ENCODE data around the gene KCNMB4. TPM values are rescaled to one million over a fixed set of nuclear protein-coding genes. Genes with fewer than 3 reads are reported as not detected.

The KCNMB4 gene
- total RNA-seq, 2 experiments from 2014 or later: 5.8 to 7.6 TPM

GRCh38 chr12:70415987-70416386 lies 49.9 kb downstream of the KCNMB4 start:
- H3K9me2 ChIP-seq (ENCODE audit: insufficient read depth, low read length): no peaks in the 10 kb centered on the region
- H2AFZ ChIP-seq (ENCODE audit: low read length): no peak overlapping the region
- TF ChIP-seq EZH2phosphoT487 (IDR thresholded peaks at IDR 0.05; ENCODE audit: borderline replicate concordance, low read depth, low read length): no peak
- TF ChIP-seq CTCF (conservative IDR thresholded peaks at IDR 0.05; ENCODE audit: low read length): no peak
- H4K20me1 ChIP-seq (ENCODE audit: insufficient read depth, low read length): no peaks in the 10 kb centered on the region
- H3K4me3 ChIP-seq (ENCODE audit: low read depth, low read length, poor library complexity, severe bottlenecking): no peak overlapping the region
- peaks cover 5% of the 10 kb centered on the region; the same call in 1 of the 2 replicates for H3K36me3 ChIP-seq (ENCODE audit: insufficient read depth, low read length)
- intact Hi-C loops (cut with micrococcal nuclease; ENCODE audit: unreplicated experiment): no loop called here
- BruUV-seq (replicated peaks): no TSS peak
- ChIA-PET CTCF (ENCODE audit: unreplicated experiment) (no interaction called here), POLR2A (interaction anchor here (0.6 to 1.5 kb wide), 4 partner anchors 11 to 44 kb away, joined by 3 to 4 read pairs (median 4); no protein-coding TSS in a partner anchor)
- H3K9me3 ChIP-seq (ENCODE audit: low read length): no peaks in the 10 kb centered on the region
- no peak overlapping the region for H3K27ac ChIP-seq (ENCODE audit: low read depth, low read length, poor library complexity, severe bottlenecking)
- H3K4me1 ChIP-seq (ENCODE audit: insufficient read depth, low read length, poor library complexity, severe bottlenecking): peaks cover 8% of the 10 kb centered on the region
- DNase-seq (ENCODE audit: low spot score): peak; percentile 14
- H3K4me2 ChIP-seq (ENCODE audit: low read length): peak overlapping the region; percentile 35
- H3K79me2 ChIP-seq (ENCODE audit: insufficient read depth, low read depth, low read length): no peaks in the 10 kb centered on the region

GRCh38 chr12:70417121-70417520 lies 51.0 kb downstream of the KCNMB4 start:
- Histone ChIP-seq H3K36me3 (ENCODE audit: insufficient read depth, low read length) (peaks cover 5% of the 10 kb centered on the region; the same call in 1 of the 2 replicates), H3K4me2 (ENCODE audit: low read length) (no peak overlapping the region), H3K9me3 (ENCODE audit: low read length) (no peaks in the 10 kb centered on the region), H3K79me2 (ENCODE audit: insufficient read depth, low read depth, low read length) (no peaks in the 10 kb centered on the region), H3K9me2 (ENCODE audit: insufficient read depth, low read length) (no peaks in the 10 kb centered on the region), H3K4me1 (ENCODE audit: insufficient read depth, low read length, poor library complexity, severe bottlenecking) (peaks cover 8% of the 10 kb centered on the region), H3K27ac (ENCODE audit: low read depth, low read length, poor library complexity, severe bottlenecking) (no peak overlapping the region), H2AFZ (ENCODE audit: low read length) (no peak overlapping the region), H3K4me3 (ENCODE audit: low read depth, low read length, poor library complexity, severe bottlenecking) (no peak overlapping the region), H4K20me1 (ENCODE audit: insufficient read depth, low read length) (no peaks in the 10 kb centered on the region)
- BruUV-seq (replicated peaks): no TSS peak
- intact Hi-C loops (cut with micrococcal nuclease; ENCODE audit: unreplicated experiment): no loop called here
- no peak for DNase-seq (ENCODE audit: low spot score)
- ChIA-PET POLR2A (interaction anchor here (1.5 kb wide), 1 partner anchor 9 kb away, joined by 4 read pairs; no protein-coding TSS in a partner anchor), CTCF (ENCODE audit: unreplicated experiment) (no interaction called here)
- no peak for TF ChIP-seq CTCF (conservative IDR thresholded peaks at IDR 0.05; ENCODE audit: low read length)
- TF ChIP-seq EZH2phosphoT487 (IDR thresholded peaks at IDR 0.05; ENCODE audit: borderline replicate concordance, low read depth, low read length): no peak

- no peak for TF ChIP-seq EZH2phosphoT487 (IDR thresholded peaks at IDR 0.05; ENCODE audit: borderline replicate concordance, low read depth, low read length)
- no peak for TF ChIP-seq CTCF (conservative IDR thresholded peaks at IDR 0.05; ENCODE audit: low read length)
- no TSS peak for BruUV-seq (replicated peaks)
- DNase-seq (ENCODE audit: low spot score): no peak
These were observed 52.0 kb downstream of the KCNMB4 start for GRCh38 chr12:70418101-70418500.

More at GRCh38 chr12:70418101-70418500, 52.0 kb downstream of the KCNMB4 start:
- Histone ChIP-seq H4K20me1 (ENCODE audit: insufficient read depth, low read length) (no peaks in the 10 kb centered on the region), H3K27ac (ENCODE audit: low read depth, low read length, poor library complexity, severe bottlenecking) (no peak overlapping the region), H3K36me3 (ENCODE audit: insufficient read depth, low read length) (peaks cover 5% of the 10 kb centered on the region; the same call in 1 of the 2 replicates), H3K4me1 (ENCODE audit: insufficient read depth, low read length, poor library complexity, severe bottlenecking) (peaks cover 8% of the 10 kb centered on the region), H3K9me2 (ENCODE audit: insufficient read depth, low read length) (no peaks in the 10 kb centered on the region), H3K4me2 (ENCODE audit: low read length) (no peak overlapping the region), H3K4me3 (ENCODE audit: low read depth, low read length, poor library complexity, severe bottlenecking) (no peak overlapping the region), H2AFZ (ENCODE audit: low read length) (no peak overlapping the region), H3K79me2 (ENCODE audit: insufficient read depth, low read depth, low read length) (no peaks in the 10 kb centered on the region), H3K9me3 (ENCODE audit: low read length) (no peaks in the 10 kb centered on the region)
- intact Hi-C loops (cut with micrococcal nuclease; ENCODE audit: unreplicated experiment): no loop called here
- CTCF ChIA-PET (ENCODE audit: unreplicated experiment): no interaction called here
- POLR2A ChIA-PET: no interaction called here
